ENCODE data around the gene CD69. TPM values are rescaled to one million over a fixed set of nuclear protein-coding genes. Genes with fewer than 3 reads are reported as not detected.
"Not testable (repeated sequence)": the region's sequence is repeated elsewhere in the genome, so short reads cannot be mapped to it uniquely, and the experiment has no call there.

Gene CD69
- total RNA-seq, 1 experiment from 2014 or later = not detected

DNA sequence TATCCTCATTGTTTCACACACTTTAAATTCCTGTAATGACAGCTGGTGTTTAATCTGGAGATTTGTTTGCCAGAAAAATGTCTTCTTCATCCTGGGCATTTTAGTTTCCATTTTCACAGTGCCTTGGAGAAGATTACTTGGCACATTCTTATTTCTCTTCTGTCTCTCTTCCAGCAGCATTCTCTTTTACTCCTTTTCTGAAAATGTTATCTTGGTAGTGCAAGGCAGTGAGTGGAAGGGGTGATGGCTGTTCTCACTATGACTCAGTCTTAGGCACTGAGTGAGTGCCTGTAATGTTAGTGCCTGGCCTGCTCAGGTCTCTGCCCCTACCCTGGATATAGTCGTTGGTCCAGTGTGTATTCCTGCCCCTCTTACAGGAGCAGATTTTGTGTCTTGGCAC lies 40.9 kb downstream of the CD69 start:
- peaks cover 25% of the 10 kb centered on the region for H3F3A ChIP-seq (ENCODE audit: insufficient read depth, low read depth)
- H3K4me1 ChIP-seq (replicated peaks; ENCODE audit: insufficient read depth) = peaks cover 25% of the 10 kb centered on the region
- H3K27me3 ChIP-seq (ENCODE audit: insufficient read depth, low read depth) = no peaks in the 10 kb centered on the region
- no peaks in the 10 kb centered on the region for H4K20me1 ChIP-seq (ENCODE audit: insufficient read depth)
- no peaks in the 10 kb centered on the region for H3K79me2 ChIP-seq (ENCODE audit: low read depth)
- intact Hi-C loops (cut with micrococcal nuclease; ENCODE audit: unreplicated experiment) = loop anchor here (5.0 kb wide), 1 partner anchor 47 kb away; no protein-coding TSS in a partner anchor
- H3K27ac ChIP-seq = no peak overlapping the region
- no peaks in the 10 kb centered on the region for H3K36me3 ChIP-seq (ENCODE audit: low read depth)
- H3K4me3 ChIP-seq = no peak overlapping the region
- ChIA-PET CTCF (no interaction called here), POLR2A (ENCODE audit: unreplicated experiment) (no interaction called here)
- H3K4me2 ChIP-seq = no peak overlapping the region
- no peak overlapping the region for H2AFZ ChIP-seq
- DNase-seq = no peak
- no TSS peak for BruUV-seq (replicated peaks)
- peaks cover 6% of the 10 kb centered on the region; the same call in 1 of the 2 replicates for H3K9me3 ChIP-seq (ENCODE audit: insufficient read depth, low read depth)
- TF ChIP-seq, protein P1, sequence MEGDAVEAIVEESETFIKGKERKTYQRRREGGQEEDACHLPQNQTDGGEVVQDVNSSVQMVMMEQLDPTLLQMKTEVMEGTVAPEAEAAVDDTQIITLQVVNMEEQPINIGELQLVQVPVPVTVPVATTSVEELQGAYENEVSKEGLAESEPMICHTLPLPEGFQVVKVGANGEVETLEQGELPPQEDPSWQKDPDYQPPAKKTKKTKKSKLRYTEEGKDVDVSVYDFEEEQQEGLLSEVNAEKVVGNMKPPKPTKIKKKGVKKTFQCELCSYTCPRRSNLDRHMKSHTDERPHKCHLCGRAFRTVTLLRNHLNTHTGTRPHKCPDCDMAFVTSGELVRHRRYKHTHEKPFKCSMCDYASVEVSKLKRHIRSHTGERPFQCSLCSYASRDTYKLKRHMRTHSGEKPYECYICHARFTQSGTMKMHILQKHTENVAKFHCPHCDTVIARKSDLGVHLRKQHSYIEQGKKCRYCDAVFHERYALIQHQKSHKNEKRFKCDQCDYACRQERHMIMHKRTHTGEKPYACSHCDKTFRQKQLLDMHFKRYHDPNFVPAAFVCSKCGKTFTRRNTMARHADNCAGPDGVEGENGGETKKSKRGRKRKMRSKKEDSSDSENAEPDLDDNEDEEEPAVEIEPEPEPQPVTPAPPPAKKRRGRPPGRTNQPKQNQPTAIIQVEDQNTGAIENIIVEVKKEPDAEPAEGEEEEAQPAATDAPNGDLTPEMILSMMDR (conservative IDR thresholded peaks at IDR 0.05) = no peak
- no peak for TF ChIP-seq EZH2 (IDR thresholded peaks at IDR 0.05; ENCODE audit: low read depth)
- peaks cover 8% of the 10 kb centered on the region; the same call in 1 of the 2 replicates for H3K9me2 ChIP-seq (ENCODE audit: insufficient read depth)

DNA sequence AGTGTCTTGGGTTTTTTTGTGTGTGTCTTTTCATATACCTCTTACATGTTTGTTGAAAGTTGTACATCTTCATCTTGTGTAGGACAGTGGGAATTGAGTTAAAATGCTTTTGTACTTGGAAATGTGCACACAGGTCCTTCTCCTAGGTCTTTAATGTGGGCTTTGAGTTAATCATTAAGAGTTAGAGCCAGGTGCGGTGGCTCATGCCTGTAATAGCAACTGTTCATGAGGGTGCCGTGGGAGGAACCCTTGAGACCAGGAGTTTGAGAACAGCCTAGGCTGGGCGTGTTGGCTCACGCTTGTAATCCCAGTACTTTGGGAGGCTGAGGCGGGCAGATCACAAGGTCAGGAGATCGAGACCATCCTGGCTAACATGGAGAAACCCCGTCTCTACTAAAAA lies 41.7 kb downstream of the CD69 start:
- Histone ChIP-seq H3K4me1 (replicated peaks; ENCODE audit: insufficient read depth) (peaks cover 25% of the 10 kb centered on the region), H4K20me1 (ENCODE audit: insufficient read depth) (no peaks in the 10 kb centered on the region), H3K9me3 (ENCODE audit: insufficient read depth, low read depth) (no peaks in the 10 kb centered on the region), H3K79me2 (ENCODE audit: low read depth) (no peaks in the 10 kb centered on the region), H3K4me3 (no peak overlapping the region), H3K36me3 (ENCODE audit: low read depth) (no peaks in the 10 kb centered on the region), H3K9me2 (ENCODE audit: insufficient read depth) (peaks cover 8% of the 10 kb centered on the region; the same call in 1 of the 2 replicates), H3K27ac (no peak overlapping the region), H3F3A (ENCODE audit: insufficient read depth, low read depth) (peaks cover 25% of the 10 kb centered on the region), H2AFZ (no peak overlapping the region), H3K27me3 (ENCODE audit: insufficient read depth, low read depth) (no peaks in the 10 kb centered on the region), H3K4me2 (no peak overlapping the region)
- no peak for TF ChIP-seq EZH2 (IDR thresholded peaks at IDR 0.05; ENCODE audit: low read depth)
- TF ChIP-seq, protein P1 (conservative IDR thresholded peaks at IDR 0.05) = no peak
- POLR2A ChIA-PET (ENCODE audit: unreplicated experiment) = no interaction called here
- CTCF ChIA-PET = no interaction called here
- no TSS peak for BruUV-seq (replicated peaks)
- intact Hi-C loops (cut with micrococcal nuclease; ENCODE audit: unreplicated experiment) = no loop called here
- DNase-seq = no peak

DNA sequence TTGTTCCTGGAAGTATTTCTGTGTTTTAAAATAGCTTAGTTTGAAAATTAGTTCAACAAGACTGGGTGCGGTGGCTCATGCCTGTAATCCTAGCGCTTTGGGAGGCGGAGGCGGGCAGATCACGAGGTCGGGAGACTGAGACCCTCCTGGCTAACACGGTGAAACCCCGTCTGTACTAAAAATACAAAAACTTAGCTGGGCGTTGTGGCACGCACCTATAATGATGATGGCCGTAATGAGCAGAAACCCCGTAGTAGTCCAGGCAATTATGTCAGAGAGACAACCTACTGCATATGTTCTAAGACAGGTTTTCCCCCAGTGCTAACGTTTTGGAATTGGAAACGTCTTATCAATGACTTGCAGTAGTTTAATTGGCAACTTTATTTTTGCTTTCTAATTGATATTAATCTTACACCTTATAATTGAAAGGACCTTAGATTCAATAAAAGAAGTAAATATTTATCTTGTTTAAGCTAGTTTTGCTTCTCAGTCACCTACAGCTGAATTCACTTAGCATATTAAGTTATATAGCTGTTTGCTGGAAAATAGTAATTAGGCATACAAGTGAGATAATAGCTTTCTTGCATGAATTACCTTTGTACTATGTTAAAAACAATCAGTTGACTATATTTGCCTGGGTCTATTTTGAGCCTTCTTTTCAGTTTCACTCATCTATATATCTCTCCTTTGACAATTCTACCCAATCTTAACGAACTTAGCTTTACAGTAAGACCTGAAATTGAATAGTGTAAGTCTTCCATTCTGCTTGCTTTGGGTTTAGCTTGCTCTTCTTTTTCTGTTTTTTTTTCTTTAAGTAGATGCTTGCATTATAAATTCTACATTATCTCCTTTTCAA lies 43.4 kb downstream of the CD69 start:
- Histone ChIP-seq H3K9me3 (ENCODE audit: insufficient read depth, low read depth) (no peaks in the 10 kb centered on the region), H3F3A (ENCODE audit: insufficient read depth, low read depth) (peaks cover 17% of the 10 kb centered on the region), H3K36me3 (ENCODE audit: low read depth) (no peaks in the 10 kb centered on the region), H3K4me3 (no peak overlapping the region), H3K79me2 (ENCODE audit: low read depth) (no peaks in the 10 kb centered on the region), H3K27me3 (ENCODE audit: insufficient read depth, low read depth) (no peaks in the 10 kb centered on the region), H3K27ac (no peak overlapping the region), H3K9me2 (ENCODE audit: insufficient read depth) (0 out of 2 replicates have a peak, but pooled peaks cover under 1% of the 10 kb centered on the region), H3K4me2 (no peak overlapping the region), H4K20me1 (ENCODE audit: insufficient read depth) (no peaks in the 10 kb centered on the region), H2AFZ (no peak overlapping the region), H3K4me1 (replicated peaks; ENCODE audit: insufficient read depth) (peaks cover 16% of the 10 kb centered on the region)
- TF ChIP-seq, protein P1 (conservative IDR thresholded peaks at IDR 0.05) = no peak
- no peak for TF ChIP-seq EZH2 (IDR thresholded peaks at IDR 0.05; ENCODE audit: low read depth)
- ChIA-PET POLR2A (ENCODE audit: unreplicated experiment) (no interaction called here), CTCF (interaction anchor here (0.6 to 0.9 kb wide), 3 partner anchors 9 to 648 kb away, joined by 3 to 4 read pairs (median 3); no protein-coding TSS in a partner anchor)
- BruUV-seq (replicated peaks) = no TSS peak
- intact Hi-C loops (cut with micrococcal nuclease; ENCODE audit: unreplicated experiment) = no loop called here
- no peak for DNase-seq

DNA sequence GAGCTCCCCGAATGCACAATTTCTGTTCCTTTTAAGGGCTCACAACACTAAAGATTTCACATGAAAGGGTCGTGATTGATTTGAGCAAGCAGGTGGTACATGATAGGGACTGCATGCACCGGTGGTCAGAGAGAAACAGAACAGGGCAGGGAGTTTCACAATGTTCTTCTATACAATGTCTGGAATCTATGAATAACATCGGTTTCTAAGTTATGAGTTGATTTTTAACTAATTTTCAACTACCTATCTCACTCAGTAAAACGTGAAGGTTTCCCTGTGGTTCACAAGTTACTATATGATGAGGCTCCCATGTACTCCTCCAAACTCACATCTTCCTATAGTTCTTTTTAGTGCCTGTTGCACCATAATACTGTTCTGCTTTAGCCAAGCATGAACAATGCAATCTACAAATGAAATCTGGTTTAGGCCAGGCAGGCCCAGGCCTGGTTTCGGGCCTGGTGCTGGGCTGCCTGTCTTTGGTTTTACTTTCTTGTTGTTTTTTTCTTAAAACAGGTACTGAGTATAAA lies 47.6 kb downstream of the CD69 start:
- POLR2A ChIA-PET (ENCODE audit: unreplicated experiment); BruUV-seq (replicated peaks); H3K9me3 ChIP-seq (ENCODE audit: insufficient read depth, low read depth); H3K36me3 ChIP-seq (ENCODE audit: low read depth); H3K79me2 ChIP-seq (ENCODE audit: low read depth); H3K27me3 ChIP-seq (ENCODE audit: insufficient read depth, low read depth); H4K20me1 ChIP-seq (ENCODE audit: insufficient read depth); H3K4me2 ChIP-seq; CTCF ChIA-PET; H3K4me3 ChIP-seq; H3K4me1 ChIP-seq (replicated peaks; ENCODE audit: insufficient read depth); intact Hi-C loops (cut with micrococcal nuclease; ENCODE audit: unreplicated experiment); H3F3A ChIP-seq (ENCODE audit: insufficient read depth, low read depth); H2AFZ ChIP-seq; DNase-seq; H3K9me2 ChIP-seq (ENCODE audit: insufficient read depth); H3K27ac ChIP-seq: not testable (repeated sequence)
